DMS79 treated with DMSO at 0.1 percent for 48 hours (cell line): Measurements from ENCODE around the gene GRAMD1B.

Experiments used
- DNase-seq: peaks from one replicate; lab custom pipeline; 2025; lab: John Stamatoyannopoulos, UW

The GRAMD1B gene

GRCh38 chr11:123429913-123430720, at the start of gene GRAMD1B:
Gene GRAMD1B (plus strand): TSS chr11:123430269. CDS start chr11:123430793, 524 bp downstream.
- DNase-seq, result peak; percentile 79

DNA sequence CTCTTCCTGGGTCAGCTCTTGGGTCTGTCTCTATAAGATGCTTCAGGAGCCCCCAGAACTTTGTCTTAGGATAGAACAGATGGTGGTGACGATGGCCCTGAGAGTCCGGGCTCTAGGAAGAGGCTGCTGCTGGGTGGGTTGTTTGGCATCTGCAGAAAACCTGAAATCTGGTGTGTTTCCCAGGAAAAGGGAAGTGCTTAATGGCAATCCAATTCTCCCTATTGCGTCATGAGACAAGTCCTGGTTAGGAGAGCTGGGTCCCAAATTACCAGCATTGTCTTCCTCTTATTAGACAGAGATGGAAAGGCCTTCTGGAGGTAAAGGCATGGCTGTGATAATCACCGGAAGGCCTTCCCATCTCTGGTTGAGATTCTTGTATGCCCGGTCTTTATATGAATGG, 48.9 kb upstream of the GRAMD1B start:
- DNase-seq, result no peak

- no peak for DNase-seq
These were observed 48.1 kb upstream of the GRAMD1B start for GRCh38 chr11:123381817-123382554.

GRCh38 chr11:123382555-123383074, 47.5 kb upstream of the GRAMD1B start:
- DNase-seq, result no peak

- DNase-seq, result no peak
These were observed 46.0 kb upstream of the GRAMD1B start for GRCh38 chr11:123384116-123384515.

GRCh38 chr11:123386796-123387510, 43.1 kb upstream of the GRAMD1B start:
- peak; percentile 99 for DNase-seq

- DNase-seq, result no peak
These were observed 41.4 kb upstream of the GRAMD1B start for GRCh38 chr11:123388640-123389039.

DNA sequence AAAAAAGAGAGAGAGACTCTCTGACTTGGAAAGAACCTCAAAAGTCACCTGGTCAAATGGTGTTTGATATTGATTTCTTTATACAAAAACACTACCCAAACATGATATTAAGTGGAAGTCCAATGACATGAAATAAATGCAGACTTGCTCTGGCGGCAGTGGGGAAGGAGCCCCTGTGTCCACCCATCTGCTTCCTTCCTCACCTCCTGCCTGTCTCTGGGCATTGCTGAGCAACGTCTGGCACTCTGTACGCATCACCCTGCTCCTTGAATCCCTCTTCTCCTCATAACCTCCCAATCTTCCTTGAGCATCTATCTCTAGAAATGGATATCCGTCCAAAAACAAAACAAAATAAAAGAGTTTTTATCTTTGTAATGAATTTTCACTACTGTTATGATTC, 39.9 kb upstream of the GRAMD1B start:
- DNase-seq, result no peak

DNA sequence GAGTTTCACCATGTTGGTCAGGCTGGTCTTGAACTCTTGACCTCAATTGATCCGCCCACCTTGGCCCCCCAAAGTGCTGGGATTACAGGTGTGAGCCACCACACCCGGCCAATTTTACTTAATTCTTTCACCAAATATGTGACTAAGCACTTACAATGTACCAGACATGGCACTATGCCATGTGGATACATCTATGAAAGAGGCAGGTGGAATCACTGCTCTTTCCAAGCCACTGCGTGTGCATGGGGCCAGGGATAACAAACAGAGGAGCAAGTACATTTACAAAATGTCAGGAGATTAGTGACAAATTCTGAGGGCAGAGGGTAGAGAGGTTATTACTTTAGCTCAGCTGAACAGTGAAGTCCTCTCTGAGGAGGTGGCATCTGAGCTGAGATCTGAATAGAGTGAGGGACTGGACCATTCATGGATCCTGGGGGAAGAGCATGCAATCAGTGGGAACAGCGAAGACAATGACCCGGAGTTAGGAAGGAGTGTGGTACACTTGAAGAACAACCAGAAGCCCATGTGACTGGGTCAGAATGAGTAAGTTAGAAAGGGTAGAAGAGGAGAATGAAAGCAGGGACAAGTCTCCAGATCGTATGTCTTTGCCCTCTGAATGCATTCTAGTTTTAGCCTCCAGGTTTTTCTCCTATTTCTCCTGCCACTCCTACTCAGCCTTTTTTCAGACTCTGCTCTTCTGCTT, 38.3 kb upstream of the GRAMD1B start:
- no peak for DNase-seq

GRCh38 chr11:123392431-123392830, 37.6 kb upstream of the GRAMD1B start:
- DNase-seq, result no peak

DNA sequence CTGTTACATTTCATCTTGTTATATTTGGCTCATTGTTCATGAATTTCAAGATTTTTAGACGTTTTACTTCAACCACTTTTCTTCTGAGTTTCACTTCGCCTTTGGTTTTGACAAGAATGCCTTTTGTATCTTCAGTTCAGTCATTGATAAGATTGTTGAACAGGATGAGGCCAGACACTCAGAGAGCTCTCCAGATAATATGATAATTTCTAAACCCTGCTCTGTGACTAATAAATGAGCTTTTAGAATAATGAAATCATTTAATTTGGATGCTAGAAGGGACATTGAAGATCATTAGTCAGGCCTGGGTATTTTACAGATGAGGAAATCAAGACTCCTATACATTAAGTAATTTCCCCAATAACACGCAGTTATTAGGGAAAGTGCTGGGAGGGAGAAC, 37.2 kb upstream of the GRAMD1B start:
- DNase-seq, result no peak

GRCh38 chr11:123393312-123393927, 36.6 kb upstream of the GRAMD1B start:
- DNase-seq, result no peak

GRCh38 chr11:123404676-123405075, 25.4 kb upstream of the GRAMD1B start:
- DNase-seq, result no peak

GRCh38 chr11:123405123-123405592, 24.9 kb upstream of the GRAMD1B start:
- peak; percentile 25 for DNase-seq

DNA sequence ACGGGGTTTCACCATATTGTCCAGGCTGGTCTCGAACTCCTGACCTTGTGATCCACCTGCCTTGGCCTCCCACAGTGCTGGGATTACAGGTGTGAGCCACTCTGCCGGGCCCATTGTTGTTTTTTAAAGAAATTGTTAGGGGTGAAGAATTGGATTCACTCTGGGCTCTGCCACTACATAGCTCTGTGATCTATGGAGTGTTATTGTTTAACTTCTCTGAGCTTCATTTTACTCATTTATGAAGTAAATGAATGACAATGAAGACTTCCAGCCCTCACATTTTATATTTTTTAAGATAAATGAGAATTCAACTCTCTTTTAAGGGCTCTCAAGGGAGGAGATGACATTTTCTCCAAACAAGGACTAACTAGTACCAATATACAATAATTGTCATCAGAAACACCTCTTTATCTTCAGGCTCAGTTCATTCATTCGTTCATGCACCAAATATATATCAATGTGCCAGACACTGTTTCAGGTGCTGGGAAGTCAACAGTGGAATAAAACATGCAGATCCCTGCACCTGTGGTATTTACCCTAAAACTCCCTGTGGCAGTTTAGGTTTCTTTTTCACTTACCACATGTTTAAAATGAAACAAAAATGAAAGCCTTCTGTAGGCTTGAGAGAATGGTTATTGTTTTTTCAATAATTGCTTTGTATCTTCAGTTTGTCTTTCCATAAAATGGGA, 23.5 kb upstream of the GRAMD1B start:
- DNase-seq, result no peak

DNA sequence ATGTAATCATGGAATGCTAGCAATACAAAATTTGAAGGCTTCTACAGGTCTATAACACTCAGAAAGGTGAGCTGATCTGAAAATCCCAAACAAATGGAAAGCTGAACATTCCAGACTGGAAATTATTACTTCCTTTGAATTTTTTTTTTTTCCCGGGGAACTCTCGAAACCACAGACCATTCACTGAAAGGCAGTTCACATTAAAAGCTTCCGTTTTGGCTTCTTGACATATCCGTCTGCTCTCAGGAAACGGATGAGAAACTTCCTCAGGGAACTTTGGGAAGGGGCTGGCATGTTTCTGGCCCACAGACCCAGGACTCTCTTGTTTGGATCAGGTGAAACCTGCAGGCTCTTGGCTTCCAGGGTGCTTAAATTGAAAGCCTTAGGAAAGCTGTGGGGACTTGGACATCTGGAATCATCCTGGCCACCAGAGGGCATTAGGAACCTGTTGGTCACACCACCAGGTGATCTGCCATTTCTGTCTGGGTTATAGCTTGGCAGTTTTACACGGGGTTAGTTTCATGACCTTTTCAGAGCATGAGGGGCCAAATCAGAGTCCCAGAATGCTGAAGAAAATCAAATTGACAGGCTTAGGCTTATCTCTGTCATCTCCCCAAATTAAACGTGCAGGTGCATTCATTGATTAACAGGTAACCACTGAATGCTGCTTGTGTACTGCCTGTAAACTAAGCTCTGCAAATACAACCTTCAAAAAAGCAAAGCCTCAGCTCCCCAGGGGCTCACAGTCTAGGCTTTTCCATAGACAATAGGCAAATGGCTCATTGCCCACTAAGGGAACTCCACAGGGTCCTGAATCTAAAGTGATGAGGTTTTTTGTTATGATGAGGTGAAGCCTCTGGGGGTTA, 22.7 kb upstream of the GRAMD1B start:
- DNase-seq, result peak; percentile 91

DNA sequence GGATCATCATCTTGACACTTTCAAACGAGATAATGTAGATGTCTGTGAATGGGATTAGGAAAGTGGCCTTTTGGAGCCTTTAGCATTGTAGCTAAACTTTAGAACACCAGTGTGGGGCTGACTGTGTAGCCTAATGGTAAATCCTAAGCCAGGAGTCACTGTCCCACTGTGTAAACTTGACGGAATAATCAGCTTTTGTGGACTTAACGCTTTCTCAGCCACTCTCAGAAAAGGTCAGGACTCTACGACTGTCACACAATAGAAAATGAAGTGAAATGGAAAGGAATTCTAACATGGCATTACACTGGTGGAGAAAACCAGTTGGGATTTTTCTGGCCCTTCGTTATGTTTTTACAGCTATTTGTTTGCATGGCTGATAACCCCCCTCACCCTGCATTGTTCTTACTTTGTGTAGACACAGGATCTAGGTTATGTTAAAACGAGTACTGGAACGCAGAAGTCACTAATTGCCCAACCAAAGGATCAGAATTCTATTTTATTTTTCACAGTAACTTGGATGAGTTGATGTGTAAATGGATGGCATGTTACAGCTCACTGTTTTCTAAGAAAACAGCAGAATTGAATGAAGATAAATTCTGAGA, 22.0 kb upstream of the GRAMD1B start:
- DNase-seq, result no peak

- DNase-seq, result peak; percentile 34
These were observed 21.2 kb upstream of the GRAMD1B start for GRCh38 chr11:123408619-123409455.
